ENCODE data around the gene TMEM80. TPM values are rescaled to one million over a fixed set of nuclear protein-coding genes. Genes with fewer than 3 reads are reported as not detected.
A peak's percentile ranks its signal among the peaks of the same experiment; 100 is the strongest.

TMEM80 gene
- total and polyA plus RNA-seq, 2 of the 8 experiments (the other 6 are each of a cell fraction or from before 2014, with no cell fraction given), result 8.0 to 16.3 TPM

DNA sequence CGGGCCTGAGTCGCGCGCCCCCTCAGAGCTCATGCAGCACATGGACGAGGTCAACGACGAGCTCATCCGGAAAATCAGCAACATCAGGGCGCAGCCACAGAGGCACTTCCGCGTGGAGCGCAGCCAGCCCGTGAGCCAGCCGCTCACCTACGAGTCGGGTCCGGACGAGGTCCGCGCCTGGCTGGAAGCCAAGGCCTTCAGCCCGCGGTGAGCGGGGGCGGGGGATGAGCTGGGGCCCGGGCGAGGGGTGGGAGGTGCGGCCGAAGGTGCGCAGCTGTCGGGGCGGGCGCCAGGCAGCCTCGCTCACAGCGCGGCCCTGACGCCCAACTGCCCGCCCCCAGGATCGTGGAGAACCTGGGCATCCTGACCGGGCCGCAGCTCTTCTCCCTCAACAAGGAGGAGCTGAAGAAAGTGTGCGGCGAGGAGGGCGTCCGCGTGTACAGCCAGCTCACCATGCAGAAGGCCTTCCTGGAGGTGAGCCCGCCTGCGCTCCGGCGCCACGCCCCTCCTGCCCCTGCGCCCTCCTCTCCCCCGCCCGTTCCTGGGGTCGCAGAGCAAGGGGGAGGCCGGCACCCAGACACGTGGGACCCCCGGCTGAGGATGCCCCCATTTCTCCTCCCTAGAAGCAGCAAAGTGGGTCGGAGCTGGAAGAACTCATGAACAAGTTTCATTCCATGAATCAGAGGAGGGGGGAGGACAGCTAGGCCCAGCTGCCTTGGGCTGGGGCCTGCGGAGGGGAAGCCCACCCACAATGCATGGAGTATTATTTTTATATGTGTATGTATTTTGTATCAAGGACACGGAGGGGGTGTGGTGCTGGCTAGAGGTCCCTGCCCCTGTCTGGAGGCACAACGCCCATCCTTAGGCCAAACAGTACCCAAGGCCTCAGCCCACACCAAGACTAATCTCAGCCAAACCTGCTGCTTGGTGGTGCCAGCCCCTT lies 30.9 kb downstream of the TMEM80 start:
- 15% methylated on average over 24 of the region's 61 CpGs; no CpG with 5 or more reads in 1 of the 2 experiments for WGBS, 2 experiments (ENCODE audit: extremely low coverage in 1 of 2, insufficient coverage in 1 of 2, insufficient read length in 1 of 2, insufficient replicate concordance in 2 of 2, low coverage in 1 of 2, low lambda C conversion rate in 2 of 2, missing lambda C conversion rate in 1 of 2)
- Histone ChIP-seq H2AFZ (ENCODE audit: low read length) (no peak overlapping the region), H3K23ac (ENCODE audit: insufficient read length) (no peak overlapping the region), H3K4ac (replicated peaks; ENCODE audit: insufficient read length, low read depth, low read length) (peak overlapping the region; percentile 69), H4K5ac (ENCODE audit: insufficient read length, low read depth, low read length) (peak overlapping the region; percentile 35), H2BK15ac (ENCODE audit: low read length) (no peak overlapping the region), H3K9ac (replicated peaks in 1 of 4; ENCODE audit: extremely low read depth in 1 of 4, low read depth in 3 of 4, low read length in 3 of 4) (peak overlapping the region in 2 of 4 experiments; percentile 45 to 63; a peak in 2 of 7 replicates), H3K79me1 (ENCODE audit: low read depth, low read length) (no peaks in the 10 kb centered on the region), H3K14ac (ENCODE audit: insufficient read length) (no peak overlapping the region), H3K27ac (ENCODE audit: low read depth, low read length) (no peak overlapping the region), H3K4me3 (ENCODE audit: extremely low read depth in 1 of 4, insufficient read depth in 2 of 4, low read depth in 3 of 4, low read length in 4 of 4) (peak overlapping the region; percentile 35 to 64 (median 44)), H4K20me1 (replicated peaks in 1 of 2; ENCODE audit: control insufficient read depth in 1 of 2, insufficient read depth in 2 of 2, low read length in 2 of 2) (no peaks in the 10 kb centered on the region), H3K18ac (ENCODE audit: extremely low read depth, low read length) (peak overlapping the region; percentile 83), H3K36me3 (ENCODE audit: control insufficient read depth in 2 of 4, insufficient read depth in 4 of 4, low read length in 3 of 4) (no peaks in the 10 kb centered on the region), H2AK5ac (ENCODE audit: low read depth, low read length) (peak overlapping the region; percentile 82; the same call in 1 of the 2 replicates), H3K79me2 (ENCODE audit: control insufficient read depth in 1 of 2, insufficient read depth in 2 of 2, low read length in 2 of 2) (no peaks in the 10 kb centered on the region), H3K56ac (replicated peaks; ENCODE audit: insufficient read length, low read depth, low read length) (no peak overlapping the region), H3K4me1 (replicated peaks in 1 of 4; ENCODE audit: control insufficient read depth in 3 of 4, insufficient read depth in 4 of 4, low read length in 3 of 4) (peaks cover 0 to 19% (median 12%) of the 10 kb centered on the region in 4 experiments; a peak in 5 of 7 replicates), H2BK20ac (ENCODE audit: low read length) (no peak overlapping the region), H3K4me2 (ENCODE audit: insufficient read depth in 1 of 2, low read depth in 2 of 2, low read length in 2 of 2) (peak overlapping the region; percentile 84 to 94), H3K9me3 (ENCODE audit: insufficient read depth in 2 of 2, low read depth in 1 of 2, low read length in 1 of 2) (no peaks in the 10 kb centered on the region), H3K23me2 (ENCODE audit: low read depth, low read length) (peaks cover 7% of the 10 kb centered on the region; the same call in 1 of the 2 replicates), H4K8ac (ENCODE audit: extremely low read depth, insufficient read depth, low read length) (peak overlapping the region; percentile 90), H4K91ac (replicated peaks; ENCODE audit: insufficient read length, low read length) (peak overlapping the region; percentile 7), H3K27me3 (replicated peaks in 1 of 4; ENCODE audit: control insufficient read depth in 3 of 4, extremely low read depth in 1 of 4, insufficient read depth in 3 of 4, low read length in 3 of 4) (peaks cover 0 to 2% (median 0%) of the 10 kb centered on the region in 4 experiments; a peak in 1 of 7 replicates), H2BK5ac (ENCODE audit: low read depth, low read length) (no peak overlapping the region), H2BK12ac (ENCODE audit: low read depth, low read length) (no peak overlapping the region), H2BK120ac (replicated peaks; ENCODE audit: low read depth, low read length) (no peak overlapping the region)
- ChIA-PET CTCF (ENCODE audit: partially characterized antibody) (interaction anchor here (0.8 to 15.4 kb wide), 31 partner anchors 11 to 169 kb away, joined by 3 to 395 read pairs (median 4); partner anchors contain the start of genes DEAF1, EPS8L2, IRF7 and TALDO1), POLR2A (ENCODE audit: partially characterized antibody) (interaction anchor here (0.7 to 13.2 kb wide), 21 partner anchors 10 to 142 kb away, joined by 3 to 216 read pairs (median 6); partner anchors contain the start of genes DEAF1, DRD4, EPS8L2 and PNPLA2)
- FAIRE-seq, result no peak
- DNase-seq (ENCODE audit: low read depth in 1 of 2, low spot score in 2 of 2), result peak in 1 of 2 experiments; percentile 74
- TF ChIP-seq KDM1A (IDR thresholded peaks at IDR 0.05; ENCODE audit: borderline replicate concordance, low read length), result no peak
- TF ChIP-seq RAD21 (IDR thresholded peaks at IDR 0.05 in 1 of 2, conservative IDR thresholded peaks at IDR 0.05 in 1 of 2; ENCODE audit: low read depth in 2 of 2, low read length in 2 of 2), result no peak
- TF ChIP-seq SIRT6 (IDR thresholded peaks at IDR 0.05; ENCODE audit: low read length), result no peak
- TF ChIP-seq SP4 (IDR thresholded peaks at IDR 0.05; ENCODE audit: low read length), result peak; percentile 24; the same call in 1 of the 2 replicates
- TF ChIP-seq SIN3A (conservative IDR thresholded peaks at IDR 0.05 in 1 of 2, IDR thresholded peaks at IDR 0.05 in 1 of 2; ENCODE audit: low read depth in 1 of 2, low read length in 2 of 2), result no peak
- TF ChIP-seq BRCA1 (IDR thresholded peaks at IDR 0.05; ENCODE audit: low read depth, low read length), result no peak
- no peak for TF ChIP-seq CTCF (IDR thresholded peaks at IDR 0.05; ENCODE audit: control extremely low read depth in 1 of 3, insufficient read depth in 1 of 3, low read depth in 1 of 3, low read length in 3 of 3)
- TF ChIP-seq CREB1 (IDR thresholded peaks at IDR 0.05), result no peak
